Measurements from ENCODE around the gene RESF1.

The RESF1 gene

GRCh38 chr12:31989571-31990362 lies 30.6 kb downstream of the RESF1 start:
- no peak overlapping the region for H3K4me3 ChIP-seq (ENCODE audit: low read depth, low read length)
- TF ChIP-seq CTCF (IDR thresholded peaks at IDR 0.05; ENCODE audit: insufficient read depth, low read depth, low read length, missing control alignments), result no peak
- no peak for DNase-seq (ENCODE audit: low read depth)

- DNase-seq (ENCODE audit: low read depth), result no peak
- TF ChIP-seq CTCF (IDR thresholded peaks at IDR 0.05; ENCODE audit: insufficient read depth, low read depth, low read length, missing control alignments), result no peak
- H3K4me3 ChIP-seq (ENCODE audit: low read depth, low read length), result no peak overlapping the region
Measured at GRCh38 chr12:31991146-31991545, 31.9 kb downstream of the RESF1 start.

- no peak overlapping the region for H3K4me3 ChIP-seq (ENCODE audit: low read depth, low read length)
Measured at GRCh38 chr12:31991815-31992214, 32.6 kb downstream of the RESF1 start.

GRCh38 chr12:31999692-32000091 lies 40.5 kb downstream of the RESF1 start:
- no peak for TF ChIP-seq CTCF (IDR thresholded peaks at IDR 0.05; ENCODE audit: insufficient read depth, low read depth, low read length, missing control alignments)
- DNase-seq (ENCODE audit: low read depth), result no peak
- H3K4me3 ChIP-seq (ENCODE audit: low read depth, low read length), result no peak overlapping the region

More at GRCh38 chr12:31991815-31992214, 32.6 kb downstream of the RESF1 start:
- DNase-seq (ENCODE audit: low read depth), result peak; percentile 40
- TF ChIP-seq CTCF (IDR thresholded peaks at IDR 0.05; ENCODE audit: insufficient read depth, low read depth, low read length, missing control alignments), result no peak

- no peak overlapping the region for H3K4me3 ChIP-seq (ENCODE audit: low read depth, low read length)
- no peak for TF ChIP-seq CTCF (IDR thresholded peaks at IDR 0.05; ENCODE audit: insufficient read depth, low read depth, low read length, missing control alignments)
- DNase-seq (ENCODE audit: low read depth), result no peak
Measured at GRCh38 chr12:32000373-32001005, 41.3 kb downstream of the RESF1 start.

GRCh38 chr12:32002848-32003493 lies 43.8 kb downstream of the RESF1 start:
- H3K4me3 ChIP-seq (ENCODE audit: low read depth, low read length), result no peak overlapping the region
- no peak for TF ChIP-seq CTCF (IDR thresholded peaks at IDR 0.05; ENCODE audit: insufficient read depth, low read depth, low read length, missing control alignments)
- DNase-seq (ENCODE audit: low read depth), result no peak
